Loucy (cell line): Measurements from ENCODE around the gene RPA1.

Experiments
- H2AFZ ChIP-seq: fragments of 200-600 bp; sonication (generic); 2 replicates; pipeline ENCODE4 v1.6.0; 2016; ENCODE audit warnings: antibody characterized with exemption, mild to moderate bottlenecking, low read length, moderate library complexity
- H3F3A ChIP-seq: fragments of 200-600 bp; 2 replicates; pipeline ENCODE4 v1.6.0; 2016; ENCODE audit warnings: antibody characterized with exemption, low read depth, mild to moderate bottlenecking
- H3K27me3 ChIP-seq: fragments of 200-600 bp; sonication (generic); 2 replicates; pipeline ENCODE4 v1.6.1; 2014; ENCODE audit warnings: low read length, mild to moderate bottlenecking; ENCODE audit not compliant: insufficient read depth, poor library complexity, severe bottlenecking
- H3K36me3 ChIP-seq: fragments of 200-600 bp; sonication (generic); 2 replicates; pipeline ENCODE4 v1.6.1; 2016; ENCODE audit warnings: low read length; ENCODE audit not compliant: insufficient read depth
- H3K4me1 ChIP-seq: fragments of 200-600 bp; sonication (generic); 2 replicates; pipeline ENCODE4 v1.5.1; 2014; ENCODE audit warnings: low read length, mild to moderate bottlenecking; ENCODE audit not compliant: insufficient read depth, poor library complexity, severe bottlenecking
- H3K4me2 ChIP-seq: fragments of 200-600 bp; sonication (generic); 2 replicates; pipeline ENCODE4 v1.6.0; 2014; ENCODE audit warnings: antibody characterized with exemption, low read length, low read depth, mild to moderate bottlenecking; ENCODE audit not compliant: poor library complexity, severe bottlenecking
- H3K4me3 ChIP-seq: fragments of 200-600 bp; sonication (generic); 2 replicates; pipeline ENCODE4 v1.5.1; 2014; ENCODE audit warnings: low read length, mild to moderate bottlenecking, mixed read lengths; ENCODE audit not compliant: poor library complexity, severe bottlenecking
- H3K79me2 ChIP-seq: fragments of 200-600 bp; sonication (generic); 2 replicates; pipeline ENCODE4 v1.6.1; 2014; ENCODE audit warnings: low read length; ENCODE audit not compliant: insufficient read depth
- H3K9ac ChIP-seq: fragments of 200-600 bp; sonication (generic); 2 replicates; pipeline ENCODE4 v1.6.0; 2014; ENCODE audit warnings: mild to moderate bottlenecking, low read depth, low read length, moderate library complexity; ENCODE audit not compliant: poor library complexity, severe bottlenecking
- H3K9me2 ChIP-seq: fragments of 200-600 bp; sonication (generic); replicated peaks from 2 replicates; pipeline ENCODE4 v1.6.1; 2016; ENCODE audit warnings: low read depth, low read length, mixed read lengths
- H3K9me3 ChIP-seq: fragments of 200-600 bp; sonication (generic); 2 replicates; pipeline ENCODE4 v1.6.1; 2014; ENCODE audit warnings: mild to moderate bottlenecking, antibody characterized with exemption, low read length, low read depth; ENCODE audit not compliant: insufficient read depth
- H4K20me1 ChIP-seq: fragments of 200-600 bp; sonication (generic); 2 replicates; pipeline ENCODE4 v1.6.0; 2014; ENCODE audit warnings: antibody characterized with exemption, low read length, mild to moderate bottlenecking; ENCODE audit not compliant: insufficient read depth, poor library complexity, severe bottlenecking
- CTCF ChIP-seq: fragments of 200-600 bp; sonication (generic); conservative IDR thresholded peaks from 2 replicates; pipeline ENCODE4 v1.5.1; 2014; ENCODE audit warnings: mild to moderate bottlenecking, antibody characterized with exemption, low read length
- EZH2phosphoT487 ChIP-seq: fragments of 200-600 bp; IDR thresholded peaks from 2 replicates; pipeline ENCODE4 v1.6.1; 2018; ENCODE audit warnings: antibody characterized with exemption, mild to moderate bottlenecking, moderate library complexity, borderline replicate concordance

The RPA1 gene

GRCh38 chr17:1829216-1829591 lies 601 bp upstream of the RPA1 start:
- peak overlapping the region; percentile 95 for H2AFZ ChIP-seq
- H3K4me2 ChIP-seq, result peak overlapping the region; percentile 81
- H4K20me1 ChIP-seq, result peaks cover 28% of the 10 kb centered on the region
- no peaks in the 10 kb centered on the region for H3K9me2 ChIP-seq
- H3K79me2 ChIP-seq, result peaks cover 75% of the 10 kb centered on the region
- H3K27me3 ChIP-seq, result no peaks in the 10 kb centered on the region
- peak overlapping the region; percentile 89 for H3K9ac ChIP-seq
- TF ChIP-seq CTCF (no peak), EZH2phosphoT487 (no peak)
- H3K4me1 ChIP-seq, result peaks cover 38% of the 10 kb centered on the region
- H3K9me3 ChIP-seq, result no peaks in the 10 kb centered on the region
- no peaks in the 10 kb centered on the region for H3F3A ChIP-seq
- no peaks in the 10 kb centered on the region for H3K36me3 ChIP-seq
- peak overlapping the region; percentile 76 for H3K4me3 ChIP-seq

GRCh38 chr17:1830288-1830687 lies 483 bp downstream of the RPA1 start:
- Histone ChIP-seq H3K9ac (peak overlapping the region; percentile 89), H3K36me3 (no peaks in the 10 kb centered on the region), H3F3A (no peaks in the 10 kb centered on the region), H3K9me3 (no peaks in the 10 kb centered on the region), H3K27me3 (no peaks in the 10 kb centered on the region), H3K4me3 (peak overlapping the region; percentile 76), H2AFZ (peak overlapping the region; percentile 95), H3K4me1 (peaks cover 41% of the 10 kb centered on the region), H3K4me2 (peak overlapping the region; percentile 73), H3K79me2 (peaks cover 81% of the 10 kb centered on the region), H3K9me2 (no peaks in the 10 kb centered on the region), H4K20me1 (peaks cover 31% of the 10 kb centered on the region)
- TF ChIP-seq CTCF, result no peak
- no peak for TF ChIP-seq EZH2phosphoT487

- Histone ChIP-seq H2AFZ (no peak overlapping the region), H3K9ac (no peak overlapping the region), H4K20me1 (peaks cover 29% of the 10 kb centered on the region), H3K27me3 (no peaks in the 10 kb centered on the region), H3K4me2 (peak overlapping the region; percentile 60), H3K4me3 (peak overlapping the region; percentile 36), H3F3A (no peaks in the 10 kb centered on the region), H3K4me1 (peaks cover 21% of the 10 kb centered on the region), H3K9me2 (no peaks in the 10 kb centered on the region), H3K79me2 (peaks cover 84% of the 10 kb centered on the region), H3K9me3 (no peaks in the 10 kb centered on the region), H3K36me3 (no peaks in the 10 kb centered on the region)
- TF ChIP-seq CTCF (no peak), EZH2phosphoT487 (no peak)
These were observed 4.8 kb downstream of the RPA1 start for GRCh38 chr17:1834380-1835149.
